Measurements from ENCODE around the gene SURF4. TPM values are rescaled to one million over a fixed set of nuclear protein-coding genes. Genes with fewer than 3 reads are reported as not detected.
A peak's percentile ranks its signal among the peaks of the same experiment; 100 is the strongest.

The SURF4 gene
- total RNA-seq, 1 donor from 2014 or later = 57.0 TPM

GRCh38 chr9:133341369-133342068, 34.3 kb downstream of the SURF4 start:
- POLR2A ChIA-PET = interaction anchor here (1.0 to 1.8 kb wide), 4 partner anchors 10 to 311 kb away, joined by 3 to 5 read pairs (median 4); partner anchors contain the start of genes GTF3C5 and SURF1
- H3K4me1 Mint-ChIP-seq = peaks cover 52% of the 10 kb centered on the region
- intact Hi-C loops (cut with micrococcal nuclease) = no loop called here
- no peak overlapping the region for H3K4me3 Mint-ChIP-seq
- no peaks in the 10 kb centered on the region for H3K9me3 Mint-ChIP-seq
- H3K36me3 Mint-ChIP-seq (ENCODE audit: low read depth) = peaks cover 66% of the 10 kb centered on the region
- no peaks in the 10 kb centered on the region for H3K27me3 Mint-ChIP-seq
- CTCF ChIA-PET = interaction anchor here (1.4 kb wide), 1 partner anchor 9 kb away, joined by 5 read pairs; no protein-coding TSS in a partner anchor
- peak overlapping the region; percentile 87 for H3K27ac Mint-ChIP-seq
- TF ChIP-seq, protein P1, sequence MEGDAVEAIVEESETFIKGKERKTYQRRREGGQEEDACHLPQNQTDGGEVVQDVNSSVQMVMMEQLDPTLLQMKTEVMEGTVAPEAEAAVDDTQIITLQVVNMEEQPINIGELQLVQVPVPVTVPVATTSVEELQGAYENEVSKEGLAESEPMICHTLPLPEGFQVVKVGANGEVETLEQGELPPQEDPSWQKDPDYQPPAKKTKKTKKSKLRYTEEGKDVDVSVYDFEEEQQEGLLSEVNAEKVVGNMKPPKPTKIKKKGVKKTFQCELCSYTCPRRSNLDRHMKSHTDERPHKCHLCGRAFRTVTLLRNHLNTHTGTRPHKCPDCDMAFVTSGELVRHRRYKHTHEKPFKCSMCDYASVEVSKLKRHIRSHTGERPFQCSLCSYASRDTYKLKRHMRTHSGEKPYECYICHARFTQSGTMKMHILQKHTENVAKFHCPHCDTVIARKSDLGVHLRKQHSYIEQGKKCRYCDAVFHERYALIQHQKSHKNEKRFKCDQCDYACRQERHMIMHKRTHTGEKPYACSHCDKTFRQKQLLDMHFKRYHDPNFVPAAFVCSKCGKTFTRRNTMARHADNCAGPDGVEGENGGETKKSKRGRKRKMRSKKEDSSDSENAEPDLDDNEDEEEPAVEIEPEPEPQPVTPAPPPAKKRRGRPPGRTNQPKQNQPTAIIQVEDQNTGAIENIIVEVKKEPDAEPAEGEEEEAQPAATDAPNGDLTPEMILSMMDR (IDR thresholded peaks at IDR 0.05) = no peak
- ATAC-seq (ENCODE audit: low read depth) (peak; percentile 32), DNase-seq (no peak)

GRCh38 chr9:133340916-133341315, 34.9 kb downstream of the SURF4 start:
- TF ChIP-seq, protein P1 (IDR thresholded peaks at IDR 0.05) = no peak
- Mint-ChIP-seq H3K4me3 (no peak overlapping the region), H3K27me3 (no peaks in the 10 kb centered on the region), H3K9me3 (no peaks in the 10 kb centered on the region), H3K27ac (peak overlapping the region; percentile 87), H3K36me3 (ENCODE audit: low read depth) (peaks cover 62% of the 10 kb centered on the region), H3K4me1 (peaks cover 52% of the 10 kb centered on the region)
- DNase-seq (no peak), ATAC-seq (ENCODE audit: low read depth) (no peak)
- intact Hi-C loops (cut with micrococcal nuclease) = no loop called here
- CTCF ChIA-PET = interaction anchor here (1.4 kb wide), 1 partner anchor 9 kb away, joined by 5 read pairs; no protein-coding TSS in a partner anchor
- POLR2A ChIA-PET = interaction anchor here (1.0 to 1.8 kb wide), 2 partner anchors 11 to 15 kb away, joined by 4 to 5 read pairs; partner anchors contain the start of gene SURF1

- intact Hi-C loops (cut with micrococcal nuclease) = no loop called here
- H3K4me1 Mint-ChIP-seq = peaks cover 55% of the 10 kb centered on the region
- ATAC-seq (ENCODE audit: low read depth) = no peak
Measured at GRCh38 chr9:133340256-133340655, 35.6 kb downstream of the SURF4 start.

GRCh38 chr9:133339641-133340040, 36.2 kb downstream of the SURF4 start:
- no peak for DNase-seq
- peaks cover 59% of the 10 kb centered on the region for H3K4me1 Mint-ChIP-seq
- ChIA-PET POLR2A (interaction anchor here (0.7 to 1.6 kb wide), 6 partner anchors 9 to 38 kb away, joined by 3 to 12 read pairs (median 4); partner anchors contain the start of genes MED22, RPL7A, SURF1 and SURF2), CTCF (no interaction called here)
- ATAC-seq (ENCODE audit: low read depth) = no peak
- peaks cover 59% of the 10 kb centered on the region for H3K36me3 Mint-ChIP-seq (ENCODE audit: low read depth)
- no peaks in the 10 kb centered on the region for H3K9me3 Mint-ChIP-seq
- TF ChIP-seq, protein P1 (IDR thresholded peaks at IDR 0.05) = no peak
- no peaks in the 10 kb centered on the region for H3K27me3 Mint-ChIP-seq
- peak overlapping the region; percentile 87 for H3K27ac Mint-ChIP-seq
- H3K4me3 Mint-ChIP-seq = no peak overlapping the region
- intact Hi-C loops (cut with micrococcal nuclease) = loop anchor here (10.0 kb wide), 1 partner anchor 725 kb away; the partner anchor contains the start of gene BRD3

More at GRCh38 chr9:133340256-133340655, 35.6 kb downstream of the SURF4 start:
- Mint-ChIP-seq H3K36me3 (ENCODE audit: low read depth) (peaks cover 65% of the 10 kb centered on the region), H3K4me3 (peak overlapping the region; percentile 44), H3K27me3 (no peaks in the 10 kb centered on the region), H3K27ac (peak overlapping the region; percentile 87), H3K9me3 (no peaks in the 10 kb centered on the region)
- no peak for DNase-seq
- TF ChIP-seq, protein P1 (IDR thresholded peaks at IDR 0.05) = no peak
- CTCF ChIA-PET = interaction anchor here (1.4 kb wide), 1 partner anchor 10 kb away, joined by 5 read pairs; no protein-coding TSS in a partner anchor
- POLR2A ChIA-PET = interaction anchor here (0.7 to 1.6 kb wide), 5 partner anchors 8 to 37 kb away, joined by 3 to 12 read pairs (median 3); partner anchors contain the start of genes MED22, RPL7A, SURF1 and SURF2

Measured in activated B cell treated with CpG ODN at 0.5 μM for 24 hours (primary cell).